ENCODE measurements around the gene RUFY3. TPM values are rescaled to one million over a fixed set of nuclear protein-coding genes. Genes with fewer than 3 reads are reported as not detected.

RUFY3 gene
- total RNA-seq, 1 donor from 2014 or later, result 22.1 TPM

Other genes with a start within 250 kb of the RUFY3 start
- not detected for gene MUC7, start 249.8 kb upstream of the RUFY3 start, total RNA-seq
- not detected for gene AMTN, start 203.4 kb upstream of the RUFY3 start, total RNA-seq
- not detected for gene AMBN, start 129.7 kb upstream of the RUFY3 start, total RNA-seq
- gene ENAM, start 93.2 kb upstream of the RUFY3 start, total RNA-seq, result 1.9 TPM
- gene JCHAIN, start 55.5 kb upstream of the RUFY3 start, total RNA-seq, result 7.0 TPM
- 14.2 TPM for gene UTP3, start 33.4 kb upstream of the RUFY3 start, total RNA-seq
- gene GRSF1, start 117.9 kb downstream of the RUFY3 start, total RNA-seq, result 105 TPM
- gene MOB1B, start 180.4 kb downstream of the RUFY3 start, total RNA-seq, result 18.4 TPM

Data from left ventricle myocardium superior (tissue), 1 donor.